Measurements from ENCODE around the gene QPCTL. TPM values are rescaled to one million over a fixed set of nuclear protein-coding genes. Genes with fewer than 3 reads are reported as not detected.

Gene QPCTL
- total and polyA plus RNA-seq, 10 of the 15 experiments (the other 5 are each of a cell fraction or from before 2014, with no cell fraction given) = 1.1 to 22.6 (median 11.2) TPM

GRCh38 chr19:45729800-45730290, 37.4 kb downstream of the QPCTL start (continued):
- TF ChIP-seq BCL11A (IDR thresholded peaks at IDR 0.05; ENCODE audit: low read depth, low read length) (0 out of 2 replicates have a peak, but pooled peaks have one; percentile 14), MEF2B (IDR thresholded peaks at IDR 0.05; ENCODE audit: partially characterized antibody, poor library complexity, severe bottlenecking) (peak; percentile 70), YY1 (IDR thresholded peaks at IDR 0.05; ENCODE audit: low read depth, low read length) (0 out of 2 replicates have a peak, but pooled peaks have one; percentile 28), BHLHE40 (IDR thresholded peaks at IDR 0.05; ENCODE audit: borderline replicate concordance in 1 of 2, low read depth in 2 of 2, low read length in 1 of 2) (peak in 1 of 2 experiments; percentile 35; a peak in 1 of 4 replicates), NR2F1 (conservative IDR thresholded peaks at IDR 0.05) (peak; percentile 46; the same call in 1 of the 2 replicates), CEBPB (IDR thresholded peaks at IDR 0.05; ENCODE audit: borderline replicate concordance in 1 of 2, low read depth in 2 of 2, low read length in 2 of 2) (no peak), GATAD2B (conservative IDR thresholded peaks at IDR 0.05; ENCODE audit: low read depth) (peak; percentile 74), ATF7 (IDR thresholded peaks at IDR 0.05; ENCODE audit: low read depth) (no peak), TCF12 (IDR thresholded peaks at IDR 0.05; ENCODE audit: low read depth, low read length) (0 out of 2 replicates have a peak, but pooled peaks have one; percentile 41), EED (IDR thresholded peaks at IDR 0.05; ENCODE audit: low read depth) (peak; percentile 57), SUZ12 (IDR thresholded peaks at IDR 0.05; ENCODE audit: unreplicated experiment) (no peak), PAX5 (IDR thresholded peaks at IDR 0.05; ENCODE audit: borderline replicate concordance, low read depth, low read length) (no peak), IKZF2 (IDR thresholded peaks at IDR 0.05) (peak; percentile 74 to 83), CBX3 (IDR thresholded peaks at IDR 0.05; ENCODE audit: borderline replicate concordance, low read depth) (no peak), NFIC (IDR thresholded peaks at IDR 0.05; ENCODE audit: low read depth, low read length) (peak; percentile 24; the same call in 1 of the 2 replicates), IKZF1 (conservative IDR thresholded peaks at IDR 0.05) (peak; percentile 86), WRNIP1 (IDR thresholded peaks at IDR 0.05; ENCODE audit: borderline replicate concordance, low read depth, low read length) (0 out of 2 replicates have a peak, but pooled peaks have one; percentile 27), JUNB (IDR thresholded peaks at IDR 0.05) (no peak), MEF2A (IDR thresholded peaks at IDR 0.05; ENCODE audit: insufficient read depth, low read depth, low read length) (no peak), SPI1 (IDR thresholded peaks at IDR 0.05; ENCODE audit: borderline replicate concordance, insufficient read depth, low read depth, low read length) (0 out of 2 replicates have a peak, but pooled peaks have one; percentile 4)
- TF ChIP-seq, protein P1, sequence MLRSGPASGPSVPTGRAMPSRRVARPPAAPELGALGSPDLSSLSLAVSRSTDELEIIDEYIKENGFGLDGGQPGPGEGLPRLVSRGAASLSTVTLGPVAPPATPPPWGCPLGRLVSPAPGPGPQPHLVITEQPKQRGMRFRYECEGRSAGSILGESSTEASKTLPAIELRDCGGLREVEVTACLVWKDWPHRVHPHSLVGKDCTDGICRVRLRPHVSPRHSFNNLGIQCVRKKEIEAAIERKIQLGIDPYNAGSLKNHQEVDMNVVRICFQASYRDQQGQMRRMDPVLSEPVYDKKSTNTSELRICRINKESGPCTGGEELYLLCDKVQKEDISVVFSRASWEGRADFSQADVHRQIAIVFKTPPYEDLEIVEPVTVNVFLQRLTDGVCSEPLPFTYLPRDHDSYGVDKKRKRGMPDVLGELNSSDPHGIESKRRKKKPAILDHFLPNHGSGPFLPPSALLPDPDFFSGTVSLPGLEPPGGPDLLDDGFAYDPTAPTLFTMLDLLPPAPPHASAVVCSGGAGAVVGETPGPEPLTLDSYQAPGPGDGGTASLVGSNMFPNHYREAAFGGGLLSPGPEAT (IDR thresholded peaks at IDR 0.05; ENCODE audit: low read depth) = peak; percentile 66; the same call in 1 of the 2 replicates
- TF ChIP-seq, protein P2, sequence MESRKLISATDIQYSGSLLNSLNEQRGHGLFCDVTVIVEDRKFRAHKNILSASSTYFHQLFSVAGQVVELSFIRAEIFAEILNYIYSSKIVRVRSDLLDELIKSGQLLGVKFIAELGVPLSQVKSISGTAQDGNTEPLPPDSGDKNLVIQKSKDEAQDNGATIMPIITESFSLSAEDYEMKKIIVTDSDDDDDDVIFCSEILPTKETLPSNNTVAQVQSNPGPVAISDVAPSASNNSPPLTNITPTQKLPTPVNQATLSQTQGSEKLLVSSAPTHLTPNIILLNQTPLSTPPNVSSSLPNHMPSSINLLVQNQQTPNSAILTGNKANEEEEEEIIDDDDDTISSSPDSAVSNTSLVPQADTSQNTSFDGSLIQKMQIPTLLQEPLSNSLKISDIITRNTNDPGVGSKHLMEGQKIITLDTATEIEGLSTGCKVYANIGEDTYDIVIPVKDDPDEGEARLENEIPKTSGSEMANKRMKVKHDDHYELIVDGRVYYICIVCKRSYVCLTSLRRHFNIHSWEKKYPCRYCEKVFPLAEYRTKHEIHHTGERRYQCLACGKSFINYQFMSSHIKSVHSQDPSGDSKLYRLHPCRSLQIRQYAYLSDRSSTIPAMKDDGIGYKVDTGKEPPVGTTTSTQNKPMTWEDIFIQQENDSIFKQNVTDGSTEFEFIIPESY (IDR thresholded peaks at IDR 0.05) = no peak
- TF ChIP-seq, protein P3, sequence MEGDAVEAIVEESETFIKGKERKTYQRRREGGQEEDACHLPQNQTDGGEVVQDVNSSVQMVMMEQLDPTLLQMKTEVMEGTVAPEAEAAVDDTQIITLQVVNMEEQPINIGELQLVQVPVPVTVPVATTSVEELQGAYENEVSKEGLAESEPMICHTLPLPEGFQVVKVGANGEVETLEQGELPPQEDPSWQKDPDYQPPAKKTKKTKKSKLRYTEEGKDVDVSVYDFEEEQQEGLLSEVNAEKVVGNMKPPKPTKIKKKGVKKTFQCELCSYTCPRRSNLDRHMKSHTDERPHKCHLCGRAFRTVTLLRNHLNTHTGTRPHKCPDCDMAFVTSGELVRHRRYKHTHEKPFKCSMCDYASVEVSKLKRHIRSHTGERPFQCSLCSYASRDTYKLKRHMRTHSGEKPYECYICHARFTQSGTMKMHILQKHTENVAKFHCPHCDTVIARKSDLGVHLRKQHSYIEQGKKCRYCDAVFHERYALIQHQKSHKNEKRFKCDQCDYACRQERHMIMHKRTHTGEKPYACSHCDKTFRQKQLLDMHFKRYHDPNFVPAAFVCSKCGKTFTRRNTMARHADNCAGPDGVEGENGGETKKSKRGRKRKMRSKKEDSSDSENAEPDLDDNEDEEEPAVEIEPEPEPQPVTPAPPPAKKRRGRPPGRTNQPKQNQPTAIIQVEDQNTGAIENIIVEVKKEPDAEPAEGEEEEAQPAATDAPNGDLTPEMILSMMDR (IDR thresholded peaks at IDR 0.05 in 2 of 3, conservative IDR thresholded peaks at IDR 0.05 in 1 of 3; ENCODE audit: control insufficient read depth in 2 of 3, extremely low read depth in 1 of 3, insufficient read depth in 1 of 3, low read depth in 3 of 3, low read length in 3 of 3) = no peak
- TF ChIP-seq, protein P4, sequence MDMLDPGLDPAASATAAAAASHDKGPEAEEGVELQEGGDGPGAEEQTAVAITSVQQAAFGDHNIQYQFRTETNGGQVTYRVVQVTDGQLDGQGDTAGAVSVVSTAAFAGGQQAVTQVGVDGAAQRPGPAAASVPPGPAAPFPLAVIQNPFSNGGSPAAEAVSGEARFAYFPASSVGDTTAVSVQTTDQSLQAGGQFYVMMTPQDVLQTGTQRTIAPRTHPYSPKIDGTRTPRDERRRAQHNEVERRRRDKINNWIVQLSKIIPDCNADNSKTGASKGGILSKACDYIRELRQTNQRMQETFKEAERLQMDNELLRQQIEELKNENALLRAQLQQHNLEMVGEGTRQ (IDR thresholded peaks at IDR 0.05; ENCODE audit: borderline replicate concordance, low read depth, low read length) = no peak
